MM.1S (cell line): Measurements from ENCODE around the gene GPC3.

ENCODE experiments used
- DNase-seq: peaks from one replicate; pipeline ENCODE4 v3.0.0-alpha.2; 2015
- H2AFZ ChIP-seq: fragments of 300-600 bp; sonication (generic); 2 replicates; pipeline ENCODE4 v1.6.0; 2016; ENCODE audit warnings: antibody characterized with exemption, low read length
- H3F3A ChIP-seq: fragments of 300-600 bp; sonication (generic); 2 replicates; pipeline ENCODE4 v1.6.1; 2016; ENCODE audit warnings: mild to moderate bottlenecking, antibody characterized with exemption, low read length, moderate library complexity, mixed read lengths; ENCODE audit not compliant: insufficient read depth
- H3K27ac ChIP-seq: fragments of 300-600 bp; sonication (generic); 2 replicates; pipeline ENCODE4 v1.5.1; 2016; ENCODE audit warnings: mild to moderate bottlenecking, low read length
- H3K27me3 ChIP-seq: fragments of 300-600 bp; sonication (generic); replicated peaks from 2 replicates; pipeline ENCODE4 v1.6.0; 2016; ENCODE audit warnings: low read length; ENCODE audit not compliant: insufficient read depth
- H3K36me3 ChIP-seq: fragments of 300-600 bp; sonication (generic); replicated peaks from 2 replicates; pipeline ENCODE4 v1.6.1; 2016; ENCODE audit warnings: mild to moderate bottlenecking, low read length, mixed read lengths; ENCODE audit not compliant: insufficient read depth
- H3K4me1 ChIP-seq: fragments of 300-600 bp; sonication (generic); 2 replicates; pipeline ENCODE4 v1.6.1; 2016; ENCODE audit warnings: low read length, mixed read lengths
- H3K4me2 ChIP-seq: fragments of 300-600 bp; sonication (generic); 2 replicates; pipeline ENCODE4 v1.6.0; 2016; ENCODE audit warnings: low read depth, low read length
- H3K4me3 ChIP-seq: fragments of 300-600 bp; sonication (generic); 2 replicates; pipeline ENCODE4 v1.5.1; 2016; ENCODE audit warnings: low read length, mixed read lengths
- H3K79me2 ChIP-seq: fragments of 300-600 bp; sonication (generic); 2 replicates; pipeline ENCODE4 v1.6.1; 2016; ENCODE audit warnings: mixed run types, low read length, mixed read lengths
- H3K9ac ChIP-seq: fragments of 300-600 bp; sonication (generic); 2 replicates; pipeline ENCODE4 v1.6.1; 2016; ENCODE audit warnings: low read length, mixed read lengths
- H3K9me2 ChIP-seq: fragments of 300-600 bp; sonication (generic); replicated peaks from 2 replicates; pipeline ENCODE4 v1.6.1; 2016; ENCODE audit warnings: mild to moderate bottlenecking, low read length, mixed read lengths; ENCODE audit not compliant: insufficient read depth
- H3K9me3 ChIP-seq: fragments of 300-600 bp; sonication (generic); replicated peaks from 2 replicates; pipeline ENCODE4 v1.6.1; 2016; ENCODE audit warnings: mild to moderate bottlenecking, low read length, mixed read lengths; ENCODE audit not compliant: insufficient read depth
- H4K20me1 ChIP-seq: fragments of 300-600 bp; sonication (generic); 2 replicates; pipeline ENCODE4 v1.6.1; 2016; ENCODE audit warnings: mild to moderate bottlenecking, low read length, moderate library complexity, mixed read lengths; ENCODE audit not compliant: insufficient read depth
- CTCF ChIP-seq: fragments of 300-600 bp; sonication (generic); IDR thresholded peaks from 2 replicates; pipeline ENCODE4 v1.5.1; 2016; ENCODE audit warnings: antibody characterized with exemption, low read length, mixed read lengths
- EZH2 ChIP-seq: fragments of 300-600 bp; sonication (generic); optimal IDR thresholded peaks from 2 replicates; pipeline ENCODE3; 2017; ENCODE audit warnings: low read depth, mild to moderate bottlenecking, antibody characterized with exemption, low read length, mixed read lengths
- EZH2phosphoT487 ChIP-seq: fragments of 300-600 bp; sonication (generic); IDR thresholded peaks from 2 replicates; pipeline ENCODE4 v1.6.1; 2018; ENCODE audit warnings: antibody characterized with exemption, low read length

Gene GPC3

GRCh38 chrX:133699023-133699728, 286.2 kb downstream of the GPC3 start:
- H3K36me3 ChIP-seq: no peaks in the 10 kb centered on the region
- H3K9ac ChIP-seq: no peak overlapping the region
- no peak for DNase-seq
- no peaks in the 10 kb centered on the region for H4K20me1 ChIP-seq
- no peaks in the 10 kb centered on the region for H3K27me3 ChIP-seq
- H3K79me2 ChIP-seq: no peaks in the 10 kb centered on the region
- H3K9me3 ChIP-seq: no peaks in the 10 kb centered on the region
- no peaks in the 10 kb centered on the region for H3K4me1 ChIP-seq
- H3K9me2 ChIP-seq: no peaks in the 10 kb centered on the region
- TF ChIP-seq EZH2 (no peak), CTCF (no peak), EZH2phosphoT487 (no peak)
- no peak overlapping the region for H3K4me3 ChIP-seq
- no peak overlapping the region for H3K4me2 ChIP-seq
- no peak overlapping the region for H2AFZ ChIP-seq
- no peaks in the 10 kb centered on the region for H3F3A ChIP-seq
- no peak overlapping the region for H3K27ac ChIP-seq

- Histone ChIP-seq H3K9ac (no peak overlapping the region), H3K9me3 (no peaks in the 10 kb centered on the region), H3F3A (no peaks in the 10 kb centered on the region), H3K27me3 (no peaks in the 10 kb centered on the region), H3K4me3 (no peak overlapping the region), H3K27ac (no peak overlapping the region), H3K79me2 (no peaks in the 10 kb centered on the region), H3K4me2 (no peak overlapping the region), H4K20me1 (no peaks in the 10 kb centered on the region), H2AFZ (no peak overlapping the region), H3K9me2 (no peaks in the 10 kb centered on the region), H3K4me1 (no peaks in the 10 kb centered on the region), H3K36me3 (no peaks in the 10 kb centered on the region)
- no peak for DNase-seq
- TF ChIP-seq CTCF (no peak), EZH2 (no peak), EZH2phosphoT487 (no peak)
Observed at GRCh38 chrX:133698298-133698697, 287.1 kb downstream of the GPC3 start.

- no peaks in the 10 kb centered on the region for H3K9me3 ChIP-seq
- H3K4me2 ChIP-seq: no peak overlapping the region
- TF ChIP-seq EZH2 (no peak), EZH2phosphoT487 (no peak), CTCF (no peak)
- no peaks in the 10 kb centered on the region for H3F3A ChIP-seq
- H3K9ac ChIP-seq: no peak overlapping the region
- no peak for DNase-seq
- H3K27ac ChIP-seq: no peak overlapping the region
- H3K4me3 ChIP-seq: no peak overlapping the region
- H3K9me2 ChIP-seq: no peaks in the 10 kb centered on the region
- H3K27me3 ChIP-seq: no peaks in the 10 kb centered on the region
- no peaks in the 10 kb centered on the region for H3K4me1 ChIP-seq
- no peak overlapping the region for H2AFZ ChIP-seq
- H3K36me3 ChIP-seq: no peaks in the 10 kb centered on the region
- no peaks in the 10 kb centered on the region for H3K79me2 ChIP-seq
- H4K20me1 ChIP-seq: no peaks in the 10 kb centered on the region
Observed at GRCh38 chrX:133697656-133698055, 287.7 kb downstream of the GPC3 start.
